MV-4-11 (cell line): ENCODE data around the gene ESRP2.

Experiments used
- DNase-seq: peaks from one replicate; lab custom pipeline; 2025; lab: John Stamatoyannopoulos, UW

Gene ESRP2

DNA sequence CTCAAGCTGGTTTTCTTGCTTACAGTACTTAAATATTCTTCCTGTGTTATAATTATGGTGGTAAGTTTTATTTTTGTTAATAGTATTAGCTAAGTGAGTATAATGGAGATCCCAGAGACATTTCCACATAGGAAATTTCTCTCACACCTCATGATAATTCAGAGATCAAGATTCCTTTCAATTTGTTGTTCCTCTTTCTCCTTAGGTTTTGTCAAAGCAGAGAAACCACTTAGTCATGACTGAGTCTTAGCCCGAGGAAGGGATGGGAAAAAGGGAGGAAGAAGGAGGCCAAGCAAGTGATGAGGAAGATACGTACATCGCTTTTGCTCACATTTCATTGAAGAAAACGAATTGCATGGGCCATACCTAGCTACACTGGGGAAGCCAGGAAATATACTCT is 18.4 kb downstream of the ESRP2 start:
- peak; percentile 11 for DNase-seq

DNA sequence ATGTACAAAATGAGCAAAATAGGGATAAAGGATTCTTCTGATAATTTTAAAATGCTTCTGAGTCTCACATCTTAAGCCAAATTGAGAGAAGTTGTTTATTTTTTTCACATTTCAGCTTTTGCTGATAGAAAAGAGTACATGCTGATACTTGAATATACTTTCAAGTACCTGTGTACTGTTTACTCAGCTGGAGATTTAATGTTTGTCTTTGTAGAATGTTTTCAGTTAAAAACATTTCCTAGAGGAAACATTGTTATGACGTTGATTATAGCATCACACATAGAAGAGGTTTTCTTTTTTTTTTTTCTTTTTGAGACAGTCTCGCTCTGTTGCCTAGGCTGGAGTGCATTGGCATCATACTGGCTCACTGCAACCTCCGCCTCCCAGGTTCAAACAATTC is 19.7 kb downstream of the ESRP2 start:
- DNase-seq, result no peak

DNA sequence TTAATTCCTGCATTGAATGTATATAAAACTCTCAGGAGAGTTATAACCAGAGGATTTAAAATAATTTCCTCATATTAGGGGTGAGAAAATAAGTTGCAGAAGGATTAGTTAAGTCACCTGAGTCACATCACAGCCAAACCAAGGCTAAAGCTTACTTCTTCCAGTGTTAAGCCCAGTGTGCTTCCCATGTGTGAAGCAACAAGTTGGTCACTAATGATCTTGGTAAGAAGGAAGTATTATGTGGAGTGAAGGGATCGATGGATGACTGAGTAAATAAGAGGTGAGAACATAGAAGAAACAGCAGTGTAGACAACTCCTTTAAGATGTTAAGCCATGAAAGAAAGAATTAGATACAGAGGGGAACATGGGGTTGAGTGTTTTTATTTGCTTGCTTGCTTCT is 20.6 kb downstream of the ESRP2 start:
- no peak for DNase-seq

DNA sequence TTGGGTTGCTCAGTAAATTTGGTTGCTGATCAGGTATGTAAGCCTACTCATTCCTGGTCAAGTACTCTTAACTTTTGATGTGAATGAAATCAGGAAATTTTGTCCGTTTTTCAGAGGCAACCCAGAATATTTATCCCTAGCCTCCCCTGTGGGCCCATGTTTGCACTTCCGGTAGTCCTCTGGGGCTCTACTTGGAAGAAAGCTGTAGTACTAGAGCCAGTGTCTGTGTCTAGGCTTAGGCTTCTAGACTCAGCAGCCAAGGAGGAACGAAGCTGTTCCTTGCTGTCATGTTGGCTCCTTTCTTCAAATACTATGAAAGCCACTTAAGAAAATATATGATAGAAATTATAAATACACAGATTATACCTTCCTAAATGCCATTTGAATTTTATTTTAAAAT is 21.2 kb downstream of the ESRP2 start:
- DNase-seq, result no peak

DNA sequence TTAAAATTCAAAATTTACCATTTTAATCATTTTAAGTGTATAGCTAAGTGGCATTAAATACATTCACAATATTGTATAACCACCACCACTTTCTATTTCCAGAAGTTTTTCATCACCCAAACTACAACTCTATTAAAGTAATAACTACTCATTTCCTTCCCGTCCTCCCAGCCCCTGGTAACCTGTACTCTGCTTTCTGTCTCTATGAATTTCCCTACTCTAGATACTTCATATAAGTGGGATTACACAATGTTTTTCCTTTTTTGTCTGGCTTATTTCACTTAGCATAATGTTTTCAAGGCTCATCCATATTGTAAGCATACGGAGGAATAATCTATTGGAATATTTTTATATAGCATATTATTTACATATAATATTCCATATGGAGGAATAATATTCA is 29.7 kb downstream of the ESRP2 start:
- DNase-seq, result no peak

DNA sequence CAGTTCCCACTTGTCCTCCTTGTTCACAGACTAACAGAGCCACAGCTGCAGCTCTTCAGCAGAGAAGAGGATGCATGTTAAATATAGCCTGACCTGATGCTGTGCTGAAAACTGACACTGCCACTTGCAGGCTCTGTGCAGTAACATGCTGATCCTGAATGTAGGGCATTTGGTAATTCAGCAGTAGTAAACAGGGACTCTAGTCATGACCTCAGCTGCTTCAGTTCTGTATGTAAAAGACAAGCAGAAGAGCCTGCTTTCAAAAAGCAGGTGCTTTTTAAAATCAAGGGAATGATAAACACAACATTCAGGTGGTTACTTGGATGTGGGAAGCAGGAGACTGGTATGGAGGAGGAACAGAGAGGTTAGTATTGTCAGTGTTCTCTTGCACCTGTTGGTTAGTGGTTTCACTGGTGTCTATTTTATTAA is 33.8 kb downstream of the ESRP2 start:
- DNase-seq, result no peak

DNA sequence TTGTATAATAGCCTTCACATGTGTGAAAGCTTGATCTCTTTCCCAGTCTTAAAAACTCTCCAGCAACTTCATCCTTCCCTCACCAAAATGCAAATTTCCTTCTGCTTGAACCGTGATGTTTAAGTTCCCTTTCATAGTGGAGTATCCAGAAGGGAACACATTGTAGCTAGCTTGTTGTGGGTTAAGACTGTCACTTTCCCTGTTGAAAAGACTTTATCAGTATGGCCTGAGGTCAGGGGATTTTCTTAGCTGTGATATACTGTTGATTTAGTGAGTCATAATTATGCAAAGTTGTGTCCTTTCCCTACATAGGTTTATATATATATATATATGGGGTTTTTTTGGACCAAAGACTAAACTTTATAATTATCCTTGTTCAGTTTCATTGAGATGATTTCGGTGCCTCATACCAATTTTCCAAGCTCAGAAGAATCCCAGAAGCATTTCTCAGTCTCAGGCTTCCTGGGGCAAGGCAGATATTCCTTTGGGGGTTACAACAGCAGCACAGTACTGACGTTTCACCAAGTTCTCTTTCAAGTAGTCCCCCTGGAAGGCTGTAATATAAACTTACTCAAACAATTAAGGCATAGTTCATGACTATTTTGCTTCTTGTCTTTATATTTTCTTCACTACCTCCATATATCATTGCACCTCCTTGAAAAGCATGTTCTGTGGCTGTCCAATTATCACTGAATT is 35.7 kb downstream of the ESRP2 start:
- DNase-seq, result no peak

DNA sequence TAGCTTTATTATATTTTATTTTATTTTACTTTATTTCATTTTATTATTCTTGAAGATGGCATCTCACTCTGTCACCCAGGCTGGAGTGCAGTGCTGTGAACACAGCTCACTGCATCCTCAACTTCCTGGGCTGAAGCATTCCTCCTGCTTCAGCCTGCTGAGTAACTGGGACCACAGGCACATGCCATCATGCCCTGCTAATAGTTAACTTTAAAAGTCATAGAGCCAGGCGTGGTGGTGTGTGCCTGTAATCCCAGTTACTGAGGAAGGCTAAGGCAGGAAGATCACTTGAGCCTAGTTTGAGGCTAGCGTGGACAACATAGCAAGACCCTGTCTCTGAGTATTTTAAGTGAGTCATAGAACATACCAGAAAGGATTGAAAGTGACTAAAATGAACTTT is 38.7 kb downstream of the ESRP2 start:
- no peak for DNase-seq

DNA sequence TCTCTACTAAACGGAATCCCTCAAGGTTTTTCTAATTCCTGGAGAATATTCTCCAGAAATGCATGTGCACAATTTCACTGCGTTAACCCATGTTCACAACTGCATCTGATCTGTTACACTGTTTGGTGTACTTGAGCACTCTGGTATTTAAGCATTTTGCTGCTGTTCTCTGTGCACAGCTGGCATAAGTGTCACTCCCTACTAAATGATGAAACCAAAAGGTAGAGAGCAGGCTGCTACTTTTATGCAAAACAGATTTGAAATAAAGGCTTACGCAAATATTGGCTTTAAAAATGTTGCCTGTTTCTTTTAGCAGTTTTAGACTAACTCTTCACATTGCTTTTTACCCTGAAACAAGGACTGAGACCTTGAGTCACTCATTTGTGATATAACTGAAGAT is 41.7 kb downstream of the ESRP2 start:
- DNase-seq, result no peak

DNA sequence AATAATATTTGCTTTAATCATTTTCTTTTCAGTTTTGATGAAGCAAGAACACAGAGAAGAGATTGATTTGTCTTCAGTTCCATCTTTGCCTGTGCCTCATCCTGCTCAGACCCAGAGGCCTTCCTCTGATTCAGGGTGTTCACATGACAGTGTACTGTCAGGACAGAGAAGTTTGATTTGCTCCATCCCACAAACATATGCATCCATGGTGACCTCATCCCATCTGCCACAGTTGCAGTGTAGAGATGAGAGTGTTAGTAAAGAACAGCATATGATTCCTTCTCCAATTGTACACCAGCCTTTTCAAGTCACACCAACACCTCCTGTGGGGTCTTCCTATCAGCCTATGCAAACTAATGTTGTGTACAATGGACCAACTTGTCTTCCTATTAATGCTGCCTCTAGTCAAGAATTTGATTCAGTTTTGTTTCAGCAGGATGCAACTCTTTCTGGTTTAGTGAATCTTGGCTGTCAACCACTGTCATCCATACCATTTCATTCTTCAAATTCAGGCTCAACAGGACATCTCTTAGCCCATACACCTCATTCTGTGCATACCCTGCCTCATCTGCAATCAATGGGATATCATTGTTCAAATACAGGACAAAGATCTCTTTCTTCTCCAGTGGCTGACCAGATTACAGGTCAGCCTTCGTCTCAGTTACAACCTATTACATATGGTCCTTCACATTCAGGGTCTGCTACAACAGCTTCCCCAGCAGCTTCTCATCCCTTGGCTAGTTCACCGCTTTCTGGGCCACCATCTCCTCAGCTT is 45.0 kb downstream of the ESRP2 start:
- DNase-seq, result no peak

DNA sequence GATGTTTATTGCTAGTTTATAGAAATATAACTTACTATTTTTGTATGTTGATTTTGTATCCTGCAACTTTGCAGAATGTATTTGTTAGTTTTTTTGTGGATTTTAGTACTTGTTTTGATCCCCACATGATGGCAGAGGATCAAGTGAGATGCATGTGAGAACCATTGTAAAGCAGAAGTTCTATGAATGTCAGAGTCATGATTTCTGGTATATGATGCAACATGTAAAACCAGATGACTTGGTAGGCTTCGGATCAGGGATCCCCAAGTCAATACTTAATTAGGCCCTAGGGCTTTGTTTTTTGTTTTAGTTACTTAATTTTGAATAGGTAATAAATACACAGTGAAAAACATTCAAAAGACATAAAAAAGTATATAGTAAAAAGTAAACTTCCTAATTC is 45.8 kb downstream of the ESRP2 start:
- DNase-seq, result peak; percentile 71

DNA sequence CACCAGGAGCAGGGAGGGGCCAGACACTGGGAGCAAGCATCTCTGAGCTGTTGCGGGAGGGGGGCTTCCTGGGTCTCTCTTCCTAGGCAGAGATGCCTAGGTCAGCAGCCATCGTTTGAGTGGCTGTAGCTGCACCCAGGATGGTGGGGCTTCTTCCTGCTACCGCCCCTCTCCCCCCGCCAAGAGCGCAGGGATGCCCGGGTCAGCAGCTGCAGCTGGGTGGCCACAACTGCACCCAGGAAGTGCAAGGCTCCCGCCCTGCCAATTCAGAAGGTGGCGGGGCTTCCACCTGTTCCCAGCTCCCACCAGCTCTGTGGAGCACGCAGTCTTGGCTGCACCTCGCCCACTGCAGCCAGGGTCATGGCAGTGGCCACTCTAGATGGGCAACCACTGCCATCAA is 47.8 kb downstream of the ESRP2 start:
- DNase-seq, result no peak

DNA sequence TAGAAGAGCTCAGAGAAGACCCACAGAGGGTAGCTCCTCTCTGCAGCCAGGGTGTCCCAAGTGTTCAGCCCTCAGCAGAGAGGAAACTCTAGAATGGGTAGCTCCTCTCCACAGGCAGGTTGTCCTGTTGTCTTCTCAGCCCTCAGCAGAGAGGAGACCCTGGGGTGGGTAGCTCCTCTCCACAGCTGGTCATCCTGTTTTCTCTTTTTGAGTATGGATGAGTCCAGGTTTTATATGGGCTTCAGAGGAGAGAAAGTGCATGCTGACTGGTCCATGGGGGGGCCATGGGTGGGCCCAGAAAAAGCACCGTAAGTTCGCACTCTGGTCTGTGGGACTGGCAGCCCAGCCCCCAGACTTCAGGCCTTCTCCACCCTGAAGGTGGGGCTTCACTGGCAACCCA is 48.4 kb downstream of the ESRP2 start:
- no peak for DNase-seq

DNA sequence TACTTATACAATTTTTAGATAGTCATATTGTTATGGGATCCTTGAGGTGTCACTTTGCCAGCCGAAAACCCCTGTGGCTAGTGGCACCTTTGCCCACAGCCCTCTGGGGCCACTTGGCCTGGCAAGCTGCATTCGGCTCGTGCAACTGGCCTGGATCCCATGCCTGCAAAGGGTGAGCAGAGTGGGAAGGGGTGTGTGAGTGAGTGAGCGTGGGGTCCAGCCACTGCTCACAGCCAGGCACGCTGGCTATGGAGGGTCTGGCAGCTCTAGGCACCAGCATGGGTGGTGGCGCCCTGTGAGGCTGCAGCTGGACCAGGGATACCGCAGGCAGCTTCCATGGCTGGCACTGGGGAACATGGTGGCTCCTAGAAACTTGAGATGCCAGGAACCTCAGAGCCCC is 49.0 kb downstream of the ESRP2 start:
- DNase-seq, result no peak

DNA sequence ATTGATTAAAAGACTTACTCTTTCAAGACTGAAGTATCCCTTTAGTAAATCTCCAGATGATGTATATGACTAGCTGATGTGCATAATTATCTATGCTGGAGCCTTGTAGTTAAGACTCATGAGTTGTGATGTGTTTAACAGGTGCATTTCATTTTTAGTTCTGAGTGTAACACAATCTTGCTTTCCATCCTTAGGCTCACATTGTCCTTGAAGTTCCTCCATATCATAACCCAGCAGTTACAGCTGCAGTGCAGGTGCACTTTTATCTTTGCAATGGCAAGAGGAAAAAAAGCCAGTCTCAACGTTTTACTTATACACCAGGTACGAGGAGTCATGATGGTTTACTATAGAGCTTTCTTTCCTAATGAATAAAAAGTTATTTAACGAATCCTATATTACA is 52.9 kb downstream of the ESRP2 start:
- DNase-seq, result no peak

DNA sequence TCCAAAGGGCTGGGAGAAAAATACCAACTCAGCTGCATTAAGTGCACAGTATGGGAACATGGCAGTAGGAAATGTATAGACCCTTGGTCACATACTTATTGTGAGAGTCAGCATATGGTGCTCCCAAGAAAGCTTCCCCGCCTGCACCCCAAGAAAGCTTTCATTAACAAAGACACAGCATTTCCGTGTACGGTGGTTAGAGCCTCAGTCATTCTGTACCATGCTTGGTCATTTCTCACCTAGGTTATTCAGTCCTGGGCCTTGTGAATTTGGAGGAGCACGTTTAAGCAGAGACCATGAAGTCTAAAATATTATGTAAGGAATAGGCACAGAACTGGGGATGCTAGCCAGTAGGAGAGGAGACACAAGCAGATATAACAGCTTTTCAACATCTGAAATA is 56.1 kb downstream of the ESRP2 start:
- DNase-seq, result no peak

DNA sequence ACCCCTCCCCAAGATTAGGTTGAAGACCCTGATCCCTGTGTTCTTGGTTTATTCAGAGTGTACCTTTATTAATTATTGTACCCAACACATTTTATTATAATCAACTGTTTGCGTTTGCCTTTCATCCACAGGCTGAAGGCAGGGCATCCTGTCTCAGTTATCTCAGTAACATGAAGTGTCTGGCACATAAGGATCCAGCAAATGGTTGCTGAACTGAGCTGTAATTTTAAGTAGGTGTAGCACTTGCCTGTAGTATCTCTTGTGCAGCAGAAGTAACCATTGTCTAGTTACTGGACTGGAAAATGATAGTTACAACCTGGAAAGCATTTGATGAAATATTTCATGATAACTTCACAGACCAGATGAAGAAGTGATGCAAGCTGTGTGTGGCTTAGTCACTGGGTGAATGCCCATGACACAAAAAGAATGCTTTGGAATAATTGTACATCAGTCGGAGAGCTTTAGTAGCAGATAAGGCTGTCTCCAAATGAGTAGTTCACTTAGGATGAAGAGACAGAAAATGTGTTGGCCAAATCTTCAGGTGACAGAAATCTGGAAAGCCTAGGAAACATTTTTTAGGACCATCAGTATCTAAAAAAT is 56.6 kb downstream of the ESRP2 start:
- DNase-seq, result no peak
